GM23338 (cell line): ENCODE measurements around the gene CLCN6. TPM values are rescaled to one million over a fixed set of nuclear protein-coding genes. Genes with fewer than 3 reads are reported as not detected.
A peak's percentile ranks its signal among the peaks of the same experiment; 100 is the strongest.

ENCODE experiments used
- ATAC-seq: fragments of 200-7000 bp; cut with Tn5 transposase; 3 replicates; pipeline ENCODE4 v1.9.1; 2020
- DNase-seq: peaks from one replicate; pipeline ENCODE4 v3.0.0-alpha.2; 2015; ENCODE audit warnings: low spot score
- H2AFZ ChIP-seq: fragments of 200-600 bp; sonication (generic); 2 replicates; pipeline ENCODE4 v1.8.0; 2016; ENCODE audit warnings: antibody characterized with exemption, mild to moderate bottlenecking, moderate library complexity
- H3F3A ChIP-seq: fragments of 200-600 bp; sonication (generic); replicated peaks from 2 replicates; pipeline ENCODE4 v1.8.0; 2017; ENCODE audit warnings: antibody characterized with exemption, mixed run types, low read depth
- H3K27ac ChIP-seq: fragments of 200-600 bp; sonication (generic); 2 replicates; pipeline ENCODE4 v1.6.1; 2016; ENCODE audit warnings: low read depth
- H3K27me3 ChIP-seq: fragments of 200-600 bp; sonication (generic); 2 replicates; pipeline ENCODE4 v1.8.0; 2016; ENCODE audit warnings: mild to moderate bottlenecking, mixed run types, moderate library complexity; ENCODE audit not compliant: insufficient read depth
- H3K36me3 ChIP-seq: fragments of 200-600 bp; sonication (generic); 2 replicates; pipeline ENCODE4 v1.8.0; 2016; ENCODE audit warnings: mild to moderate bottlenecking; ENCODE audit not compliant: insufficient read depth
- H3K4me1 ChIP-seq: fragments of 200-600 bp; sonication (generic); 2 replicates; pipeline ENCODE4 v1.8.0; 2016; ENCODE audit warnings: mild to moderate bottlenecking, moderate library complexity; ENCODE audit not compliant: insufficient read depth
- H3K4me2 ChIP-seq: fragments of 200-600 bp; sonication (generic); 2 replicates; pipeline ENCODE4 v1.7.1; 2017; ENCODE audit warnings: mixed run types
- H3K4me3 ChIP-seq: fragments of 200-600 bp; sonication (generic); 2 replicates; pipeline ENCODE4 v1.6.1; 2016; ENCODE audit warnings: mixed run types
- H3K79me2 ChIP-seq: fragments of 200-600 bp; sonication (generic); replicated peaks from 2 replicates; pipeline ENCODE4 v1.8.0; 2017; ENCODE audit warnings: mild to moderate bottlenecking; ENCODE audit not compliant: insufficient read depth
- H3K9me2 ChIP-seq: fragments of 200-600 bp; sonication (generic); 2 replicates; pipeline ENCODE4 v1.8.0; 2017; ENCODE audit not compliant: insufficient read depth
- H4K20me1 ChIP-seq: fragments of 200-600 bp; sonication (generic); replicated peaks from 2 replicates; pipeline ENCODE4 v1.8.0; 2017; ENCODE audit warnings: mild to moderate bottlenecking; ENCODE audit not compliant: insufficient read depth
- H3K27ac Mint-ChIP-seq: 2 replicates; pipeline ENCODE4 v1.8.0; 2020; ENCODE audit warnings: inconsistent platforms, mild to moderate bottlenecking, moderate library complexity, mixed read lengths
- H3K27me3 Mint-ChIP-seq: 3 replicates; pipeline ENCODE4 v1.8.0; 2022; ENCODE audit warnings: low read depth, mild to moderate bottlenecking, moderate library complexity, mixed read lengths, inconsistent platforms; ENCODE audit not compliant: insufficient read depth, poor library complexity
- H3K36me3 Mint-ChIP-seq: 3 replicates; pipeline ENCODE4 v1.8.0; 2021; ENCODE audit warnings: low read depth, mild to moderate bottlenecking, inconsistent platforms, moderate library complexity, mixed read lengths
- H3K4me1 Mint-ChIP-seq: 3 replicates; pipeline ENCODE4 v1.8.0; 2020; ENCODE audit warnings: mild to moderate bottlenecking, inconsistent platforms, mixed read lengths
- H3K4me3 Mint-ChIP-seq: 3 replicates; pipeline ENCODE4 v1.8.0; 2021; ENCODE audit warnings: moderate library complexity, mild to moderate bottlenecking, inconsistent platforms, mixed read lengths
- H3K9me3 Mint-ChIP-seq: 3 replicates; pipeline ENCODE4 v1.8.0; 2020; ENCODE audit warnings: moderate library complexity, mild to moderate bottlenecking, inconsistent platforms, mixed read lengths
- CREB1 ChIP-seq: fragments of 250-450 bp; sonication (Bioruptor Pico); IDR thresholded peaks from 2 replicates; pipeline ENCODE4 v1.5.0; 2020; ENCODE audit warnings: low read depth, mild to moderate bottlenecking, moderate library complexity
- CTCF ChIP-seq, 2 experiments: fragments of 200-600 bp in 1 of 2; sonication (generic) in 1 of 2; conservative IDR thresholded peaks; 2 replicates each; pipeline versions ENCODE4 v1.5.1 to v1.6.1; 2016 to 2017; ENCODE audit warnings: antibody characterized with exemption in 2 of 2, low read depth in 2 of 2, mild to moderate bottlenecking in 2 of 2, moderate library complexity in 1 of 2
- ETS1 ChIP-seq: IDR thresholded peaks from 2 replicates; pipeline ENCODE4 v1.6.1; 2016; ENCODE audit warnings: antibody characterized with exemption
- EZH2 ChIP-seq: fragments of 200-600 bp; sonication (generic); IDR thresholded peaks from one replicate; pipeline ENCODE4 v1.8.0; 2017; ENCODE audit warnings: antibody characterized with exemption, mild to moderate bottlenecking, low read depth; ENCODE audit not compliant: unreplicated experiment
- EZH2phosphoT487 ChIP-seq: fragments of 200-600 bp; sonication (generic); IDR thresholded peaks from one replicate; pipeline ENCODE4 v1.8.1; 2018; ENCODE audit warnings: antibody characterized with exemption; ENCODE audit not compliant: unreplicated experiment
- JUNB ChIP-seq: IDR thresholded peaks from one replicate; pipeline ENCODE4 v1.6.1; 2016; ENCODE audit warnings: antibody characterized with exemption; ENCODE audit not compliant: unreplicated experiment
- NANOG ChIP-seq: IDR thresholded peaks from 2 replicates; pipeline ENCODE4 v1.6.1; 2016; ENCODE audit warnings: antibody characterized with exemption, borderline replicate concordance
- POLR2AphosphoS5 ChIP-seq: IDR thresholded peaks from 2 replicates; pipeline ENCODE4 v1.6.1; 2016; ENCODE audit warnings: antibody characterized with exemption, low read depth
- REST ChIP-seq: IDR thresholded peaks from one replicate; pipeline ENCODE4 v1.6.1; 2018; ENCODE audit warnings: antibody characterized with exemption; ENCODE audit not compliant: unreplicated experiment
- STAT1 ChIP-seq: IDR thresholded peaks from one replicate; pipeline ENCODE4 v1.6.1; 2016; ENCODE audit warnings: antibody characterized with exemption; ENCODE audit not compliant: unreplicated experiment
- ZNF114 ChIP-seq: fragments of 250-450 bp; sonication (Bioruptor Pico); IDR thresholded peaks from 2 replicates; pipeline ENCODE4 v1.5.0; 2020; ENCODE audit warnings: mild to moderate bottlenecking, moderate library complexity
- ZNF331 ChIP-seq: fragments of 250-450 bp; sonication (Bioruptor Pico); IDR thresholded peaks from 2 replicates; pipeline ENCODE4 v1.5.0; 2020; ENCODE audit warnings: low read depth, mild to moderate bottlenecking, moderate library complexity
- ZNF462 ChIP-seq: fragments of 250-450 bp; sonication (Bioruptor Pico); IDR thresholded peaks from 2 replicates; pipeline ENCODE4 v1.5.0; 2020; ENCODE audit warnings: mild to moderate bottlenecking, moderate library complexity
- polyA plus RNA-seq: library from polyadenylated mRNA; unstranded; fragments of >200 nt; fragmentation: Nextera tagmentation; extraction: Ambion mirVana; gene quantifications from 2 replicates; pipeline ENCODE4 v1.2.1, GENCODE V29; 2016
- total RNA-seq: library from RNA; depleted of rRNA; stranded (reverse); fragments of >200 nt; shearing (Covaris generic); gene quantifications from 2 replicates; pipeline ENCODE4 v1.2.3, GENCODE V29; 2014

Gene CLCN6
- total and polyA plus RNA-seq, 2 experiments from 2014 or later: 16.0 to 22.6 TPM

- Histone ChIP-seq H3K4me3 (peak within 1 kb of the TSS; percentile 53), H3K4me1 (peaks cover 5% of the 10 kb centered on the region; the same call in 1 of the 2 replicates), H3F3A (peaks cover 5% of the 10 kb centered on the region; the same call in 1 of the 2 replicates), H3K4me2 (peak within 1 kb of the TSS; percentile 79), H3K9me2 (no peaks in the 10 kb centered on the region), H4K20me1 (no peaks in the 10 kb centered on the region), H3K27ac (no peak within 1 kb of the TSS), H3K36me3 (no peaks in the 10 kb centered on the region), H3K27me3 (peaks cover 31% of the 10 kb centered on the region), H2AFZ (peak within 1 kb of the TSS; percentile 97), H3K79me2 (no peaks in the 10 kb centered on the region)
- H3K4me1 Mint-ChIP-seq: peaks cover 14% of the 10 kb centered on the region
- peaks cover 13% of the 10 kb centered on the region for H3K9me3 Mint-ChIP-seq
- no peaks in the 10 kb centered on the region; the same call in 2 of the 3 replicates for H3K36me3 Mint-ChIP-seq
- H3K27me3 Mint-ChIP-seq: peaks cover 38% of the 10 kb centered on the region
- TF ChIP-seq EZH2 (no peak), EZH2phosphoT487 (no peak), CREB1 (CRISPR knock-in tag) (no peak), ETS1 (no peak), ZNF331 (no peak), NANOG (no peak), CTCF (conservative IDR thresholded peaks at IDR 0.05; ENCODE audit: low read depth in 2 of 2) (no peak), STAT1 (no peak), REST (no peak), JUNB (no peak), ZNF462 (CRISPR knock-in tag) (no peak), ZNF114 (CRISPR knock-in tag) (no peak), POLR2AphosphoS5 (no peak)
- no peak within 1 kb of the TSS for H3K27ac Mint-ChIP-seq
- H3K4me3 Mint-ChIP-seq: peak within 1 kb of the TSS; percentile 53
- ATAC-seq: peak; percentile 83
- DNase-seq: peak; percentile 79
These were observed 44.0 kb upstream of the CLCN6 start, which contains the start of gene C1orf167 for GRCh38 chr1:11761988-11762406. Gene C1orf167 (plus strand): TSS chr1:11762193. CDS start chr1:11764401, 2,208 bp downstream.
